ENCODE data around the gene ADORA3.
"Not testable (repeated sequence)": the region's sequence is repeated elsewhere in the genome, so short reads cannot be mapped to it uniquely, and the experiment has no call there.

Gene ADORA3

GRCh38 chr1:111503585-111504060 is at the start of gene ADORA3, which contains the start of gene TMIGD3:
TSS of gene ADORA3 (minus strand) at chr1:111503633. CDS start at chr1:111503354, 279 bp downstream.
TSS of gene TMIGD3 (minus strand) at chr1:111503633. CDS start at chr1:111503354, 279 bp downstream.
- Histone ChIP-seq H4K20me1 (ENCODE audit: insufficient read depth, low read length) (no peaks in the 10 kb centered on the region), H3K27me3 (ENCODE audit: low read depth, low read length) (no peaks in the 10 kb centered on the region), H3K4me3 (ENCODE audit: low read length) (peak within 1 kb of the TSS; percentile 56), H3K36me3 (replicated peaks; ENCODE audit: low read depth, low read length) (no peaks in the 10 kb centered on the region), H3K4me1 (ENCODE audit: low read length) (peaks cover 60% of the 10 kb centered on the region), H3K9ac (ENCODE audit: low read length) (peak within 1 kb of the TSS; percentile 66), H3K79me2 (ENCODE audit: low read length) (no peaks in the 10 kb centered on the region), H3K27ac (ENCODE audit: low read length) (peak within 1 kb of the TSS; percentile 99), H3K4me2 (ENCODE audit: low read length) (peak within 1 kb of the TSS; percentile 82), H3K9me3 (ENCODE audit: insufficient read depth, low read length) (no peaks in the 10 kb centered on the region), H2AFZ (ENCODE audit: low read depth, low read length) (no peak within 1 kb of the TSS; the same call in 1 of the 2 replicates)
- TF ChIP-seq CTCF (IDR thresholded peaks at IDR 0.05; ENCODE audit: low read depth, low read length) (no peak), EZH2phosphoT487 (IDR thresholded peaks at IDR 0.05; ENCODE audit: low read depth) (no peak)

GRCh38 chr1:111553196-111553595 is 49.8 kb upstream of the ADORA3 start:
- no peak overlapping the region for H3K27ac ChIP-seq (ENCODE audit: low read length)
- H3K4me3 ChIP-seq (ENCODE audit: low read length) = no peak overlapping the region
- no peaks in the 10 kb centered on the region for H3K36me3 ChIP-seq (replicated peaks; ENCODE audit: low read depth, low read length)
- no peak overlapping the region for H2AFZ ChIP-seq (ENCODE audit: low read depth, low read length)
- TF ChIP-seq CTCF (IDR thresholded peaks at IDR 0.05; ENCODE audit: low read depth, low read length) (no peak), EZH2phosphoT487 (IDR thresholded peaks at IDR 0.05; ENCODE audit: low read depth) (no peak)
- no peak overlapping the region for H3K4me2 ChIP-seq (ENCODE audit: low read length)
- H3K79me2 ChIP-seq (ENCODE audit: low read length) = no peaks in the 10 kb centered on the region
- no peaks in the 10 kb centered on the region for H3K9me3 ChIP-seq (ENCODE audit: insufficient read depth, low read length)
- H3K9ac ChIP-seq (ENCODE audit: low read length) = no peak overlapping the region
- no peaks in the 10 kb centered on the region for H3K4me1 ChIP-seq (ENCODE audit: low read length)
- H4K20me1 ChIP-seq (ENCODE audit: insufficient read depth, low read length) = no peaks in the 10 kb centered on the region
- H3K27me3 ChIP-seq (ENCODE audit: low read depth, low read length) = no peaks in the 10 kb centered on the region

- Histone ChIP-seq H4K20me1 (ENCODE audit: insufficient read depth, low read length) (no peaks in the 10 kb centered on the region), H3K4me2 (ENCODE audit: low read length) (no peak overlapping the region), H3K79me2 (ENCODE audit: low read length) (no peaks in the 10 kb centered on the region), H3K9ac (ENCODE audit: low read length) (no peak overlapping the region), H2AFZ (ENCODE audit: low read depth, low read length) (no peak overlapping the region), H3K4me1 (ENCODE audit: low read length) (no peaks in the 10 kb centered on the region), H3K9me3 (ENCODE audit: insufficient read depth, low read length) (no peaks in the 10 kb centered on the region), H3K4me3 (ENCODE audit: low read length) (no peak overlapping the region), H3K27ac (ENCODE audit: low read length) (no peak overlapping the region), H3K27me3 (ENCODE audit: low read depth, low read length) (no peaks in the 10 kb centered on the region), H3K36me3 (replicated peaks; ENCODE audit: low read depth, low read length) (no peaks in the 10 kb centered on the region)
- no peak for TF ChIP-seq EZH2phosphoT487 (IDR thresholded peaks at IDR 0.05; ENCODE audit: low read depth)
- no peak for TF ChIP-seq CTCF (IDR thresholded peaks at IDR 0.05; ENCODE audit: low read depth, low read length)
These were observed 49.2 kb upstream of the ADORA3 start for GRCh38 chr1:111552587-111552986.

GRCh38 chr1:111551623-111552411 is 48.4 kb upstream of the ADORA3 start:
- H3K27me3 ChIP-seq (ENCODE audit: low read depth, low read length) = no peaks in the 10 kb centered on the region
- H3K4me2 ChIP-seq (ENCODE audit: low read length) = no peak overlapping the region
- no peaks in the 10 kb centered on the region for H3K9me3 ChIP-seq (ENCODE audit: insufficient read depth, low read length)
- H3K9ac ChIP-seq (ENCODE audit: low read length) = no peak overlapping the region
- no peaks in the 10 kb centered on the region for H4K20me1 ChIP-seq (ENCODE audit: insufficient read depth, low read length)
- no peaks in the 10 kb centered on the region for H3K36me3 ChIP-seq (replicated peaks; ENCODE audit: low read depth, low read length)
- no peak overlapping the region for H3K4me3 ChIP-seq (ENCODE audit: low read length)
- H3K27ac ChIP-seq (ENCODE audit: low read length) = no peak overlapping the region
- no peak overlapping the region for H2AFZ ChIP-seq (ENCODE audit: low read depth, low read length)
- no peaks in the 10 kb centered on the region for H3K79me2 ChIP-seq (ENCODE audit: low read length)
- no peak for TF ChIP-seq CTCF (IDR thresholded peaks at IDR 0.05; ENCODE audit: low read depth, low read length)
- no peak for TF ChIP-seq EZH2phosphoT487 (IDR thresholded peaks at IDR 0.05; ENCODE audit: low read depth)
- no peaks in the 10 kb centered on the region for H3K4me1 ChIP-seq (ENCODE audit: low read length)

- H3K27ac ChIP-seq (ENCODE audit: low read length); H3K9ac ChIP-seq (ENCODE audit: low read length): not testable (repeated sequence)
These were observed 44.4 kb upstream of the ADORA3 start for GRCh38 chr1:111547786-111548185.

More at GRCh38 chr1:111547786-111548185, 44.4 kb upstream of the ADORA3 start:
- H3K4me3 ChIP-seq (ENCODE audit: low read length); H2AFZ ChIP-seq (ENCODE audit: low read depth, low read length); H3K27me3 ChIP-seq (ENCODE audit: low read depth, low read length); H4K20me1 ChIP-seq (ENCODE audit: insufficient read depth, low read length); H3K4me1 ChIP-seq (ENCODE audit: low read length); H3K9me3 ChIP-seq (ENCODE audit: insufficient read depth, low read length); H3K4me2 ChIP-seq (ENCODE audit: low read length); H3K36me3 ChIP-seq (replicated peaks; ENCODE audit: low read depth, low read length); H3K79me2 ChIP-seq (ENCODE audit: low read length): not testable (repeated sequence)

Measured in OCI-LY3 (cell line).